Mucosa of descending colon (tissue), 3 donors: Measurements from ENCODE around the gene SPON1. TPM values are rescaled to one million over a fixed set of nuclear protein-coding genes. Genes with fewer than 3 reads are reported as not detected.
"Not testable (repeated sequence)": the region's sequence is repeated elsewhere in the genome, so short reads cannot be mapped to it uniquely, and the experiment has no call there.

Experiments
- ATAC-seq: fragments of 200-7000 bp; cut with Tn5 transposase; one replicate; pipeline ENCODE4 v1.9.1; 2020; ENCODE audit warnings: mild to moderate bottlenecking, moderate library complexity
- DNase-seq, 3 donors: peaks; one replicate each; pipeline ENCODE4 v3.0.0-alpha.2; 2020
- H3K36me3 ChIP-seq: fragments of 200-600 bp; one replicate; pipeline ENCODE4 v1.8.0; 2021; ENCODE audit warnings: low read depth, mild to moderate bottlenecking
- H3K4me1 ChIP-seq: fragments of 200-600 bp; one replicate; pipeline ENCODE4 v1.8.0; 2021; ENCODE audit warnings: low read depth, mild to moderate bottlenecking
- H3K4me3 ChIP-seq: fragments of 200-600 bp; one replicate; pipeline ENCODE4 v1.8.0; 2021; ENCODE audit warnings: mild to moderate bottlenecking
- H3K9me3 ChIP-seq: fragments of 200-600 bp; one replicate; pipeline ENCODE4 v1.8.0; 2021; ENCODE audit warnings: mild to moderate bottlenecking
- CTCF ChIP-seq: fragments of 200-600 bp; IDR thresholded peaks from one replicate; pipeline ENCODE4 v1.8.0; 2022; ENCODE audit warnings: antibody characterized with exemption, mild to moderate bottlenecking
- intact Hi-C, 2 donors: fragments of 100-400 bp; cut with DNase I in 1 of 2; cut with micrococcal nuclease in 1 of 2; formaldehyde crosslinking; loops; one replicate each; pipeline versions ENCODE4 v1.11.0 to v1.11.1; 2022; cut with DNase I, micrococcal nuclease
- total RNA-seq, 3 donors: library from RNA; stranded (reverse); fragmentation: NEBNext Ultra II Directional in 2 of 3; extraction: Animal tissue kit (Norgen Biotek cat#: 25700) in 2 of 3; gene quantifications; one replicate each; pipeline versions ENCODE4 v1.2.1 to v1.2.4, GENCODE V29; 2021 to 2023
- donor health status: DM: no; HTN: no; CAD: no; lungs with moderate emphysema.
- donor health status: DM: no; HTN: no; CAD: no.
- donor health status: DM: no; HTN: yes; CAD: no.

Gene SPON1
- total RNA-seq, 3 donors from 2014 or later: 43.6 to 85.5 (median 64.2) TPM

- H3K4me3 ChIP-seq: no peak overlapping the region
Measured at GRCh38 chr11:14079797-14080196, 117.3 kb downstream of the SPON1 start.

GRCh38 chr11:14081581-14082231, 119.2 kb downstream of the SPON1 start:
- Histone ChIP-seq H3K4me1 (no peaks in the 10 kb centered on the region), H3K9me3 (no peaks in the 10 kb centered on the region), H3K36me3 (no peaks in the 10 kb centered on the region), H3K4me3 (no peak overlapping the region)
- no peak for TF ChIP-seq CTCF
- intact Hi-C loops: no loop called here
- DNase-seq: no peak
- ATAC-seq: no peak

More at GRCh38 chr11:14079797-14080196, 117.3 kb downstream of the SPON1 start:
- intact Hi-C loops: no loop called here
- Histone ChIP-seq H3K36me3 (no peaks in the 10 kb centered on the region), H3K4me1 (no peaks in the 10 kb centered on the region), H3K9me3 (no peaks in the 10 kb centered on the region)
- no peak for TF ChIP-seq CTCF
- no peak for DNase-seq
- no peak for ATAC-seq

- Histone ChIP-seq H3K9me3 (no peaks in the 10 kb centered on the region), H3K4me3 (no peak overlapping the region), H3K36me3 (no peaks in the 10 kb centered on the region), H3K4me1 (no peaks in the 10 kb centered on the region)
- DNase-seq: no peak
- ATAC-seq: peak; percentile 48
- no peak for TF ChIP-seq CTCF
- intact Hi-C loops: no loop called here
Measured at GRCh38 chr11:14082338-14082737, 119.8 kb downstream of the SPON1 start.

GRCh38 chr11:14088861-14089260, 126.3 kb downstream of the SPON1 start:
- DNase-seq, intact Hi-C loops, ATAC-seq: not testable (repeated sequence)

GRCh38 chr11:14089690-14090462, 127.4 kb downstream of the SPON1 start:
- H3K4me3 ChIP-seq: no peak overlapping the region
- no peak for ATAC-seq
- intact Hi-C loops: no loop called here

More at GRCh38 chr11:14088861-14089260, 126.3 kb downstream of the SPON1 start:
- H3K4me1 ChIP-seq, H3K36me3 ChIP-seq, H3K9me3 ChIP-seq, H3K4me3 ChIP-seq: not testable (repeated sequence)

GRCh38 chr11:14090631-14091030, 128.1 kb downstream of the SPON1 start:
- ATAC-seq, H3K36me3 ChIP-seq, H3K9me3 ChIP-seq, H3K4me1 ChIP-seq, H3K4me3 ChIP-seq, intact Hi-C loops, DNase-seq: not testable (repeated sequence)

More at GRCh38 chr11:14089690-14090462, 127.4 kb downstream of the SPON1 start:
- DNase-seq: no peak
- Histone ChIP-seq H3K9me3 (no peaks in the 10 kb centered on the region), H3K36me3 (no peaks in the 10 kb centered on the region), H3K4me1 (no peaks in the 10 kb centered on the region)
- TF ChIP-seq CTCF: no peak
